IMR-90 (cell line): Measurements from ENCODE around the gene PARP2. TPM values are rescaled to one million over a fixed set of nuclear protein-coding genes. Genes with fewer than 3 reads are reported as not detected.

Experiments used
- ATAC-seq: fragments of 200-7000 bp; cut with Tn5 transposase; 2 replicates; pipeline ENCODE4 v1.9.1; 2020; ENCODE audit warnings: low read depth, mild to moderate bottlenecking, moderate library complexity
- BruUV-seq: library from RNA; stranded (reverse); fragments of 400-500 nt; replicated peaks from 2 replicates; lab custom pipeline; 2021; lab: Mats Ljungman, UMichigan
- CTCF ChIA-PET: fragments of 300-600 bp; formaldehyde crosslinking; extraction: SDS; loops from one replicate; lab custom pipeline; 2021; ENCODE audit warnings: antibody characterized with exemption; lab: Yijun Ruan, JAX
- POLR2A ChIA-PET: fragments of 300-600 bp; sonication (Branson Sonifier 250); formaldehyde crosslinking; loops from one replicate; lab custom pipeline; 2022; ENCODE audit warnings: antibody characterized with exemption; ENCODE audit not compliant: unreplicated experiment; lab: Charles Lee
- DNase-seq: peaks from one replicate; pipeline ENCODE4 v3.0.0; 2013
- H2AFZ ChIP-seq: replicated peaks from 2 replicates; pipeline ENCODE3; 2013; ENCODE audit warnings: low read length, mild to moderate bottlenecking; ENCODE audit not compliant: poor library complexity
- H2AK5ac ChIP-seq: 2 replicates; pipeline ENCODE4 v1.6.1; 2013; ENCODE audit warnings: low read depth, low read length, inconsistent platforms
- H2AK9ac ChIP-seq: replicated peaks from 2 replicates; pipeline ENCODE3; 2013; ENCODE audit warnings: mild to moderate bottlenecking, low read depth, low read length, moderate library complexity; ENCODE audit not compliant: poor library complexity
- H2BK120ac ChIP-seq: 2 replicates; pipeline ENCODE4 v1.6.1; 2013; ENCODE audit warnings: low read depth, low read length, inconsistent platforms
- H2BK15ac ChIP-seq: 3 replicates; pipeline ENCODE4 v1.6.1; 2013; ENCODE audit warnings: low read depth, low read length, inconsistent platforms
- H2BK20ac ChIP-seq: 2 replicates; pipeline ENCODE4 v1.6.1; 2013; ENCODE audit warnings: low read depth, mild to moderate bottlenecking, inconsistent platforms, low read length, moderate library complexity
- H2BK5ac ChIP-seq: 2 replicates; pipeline ENCODE4 v1.6.1; 2013; ENCODE audit warnings: mild to moderate bottlenecking, low read depth, low read length, inconsistent platforms; ENCODE audit not compliant: poor library complexity, severe bottlenecking
- H3K14ac ChIP-seq: replicated peaks from 2 replicates; pipeline ENCODE4 v1.6.1; 2013; ENCODE audit warnings: low read depth, low read length, inconsistent platforms
- H3K18ac ChIP-seq: 2 replicates; pipeline ENCODE4 v1.6.1; 2013; ENCODE audit warnings: low read depth, low read length, control low read depth
- H3K23ac ChIP-seq: 2 replicates; pipeline ENCODE4 v1.6.1; 2013; ENCODE audit warnings: low read depth, low read length, inconsistent platforms
- H3K27ac ChIP-seq: 2 replicates; pipeline ENCODE4 v1.5.1; 2013; ENCODE audit warnings: mild to moderate bottlenecking, control low read depth, low read length; ENCODE audit not compliant: insufficient read depth
- H3K27me3 ChIP-seq: 2 replicates; pipeline ENCODE4 v1.6.1; 2013; ENCODE audit warnings: low read length; ENCODE audit not compliant: control insufficient read depth, insufficient read depth
- H3K36me3 ChIP-seq: 2 replicates; pipeline ENCODE4 v1.6.1; 2013; ENCODE audit warnings: low read length, mixed read lengths; ENCODE audit not compliant: control insufficient read depth, insufficient read depth
- H3K4ac ChIP-seq: 2 replicates; pipeline ENCODE4 v1.6.1; 2013; ENCODE audit warnings: low read depth, low read length, inconsistent platforms
- H3K4me1 ChIP-seq: 2 replicates; pipeline ENCODE4 v1.6.1; 2013; ENCODE audit warnings: low read length, mixed read lengths; ENCODE audit not compliant: control insufficient read depth, insufficient read depth
- H3K4me2 ChIP-seq: 2 replicates; pipeline ENCODE4 v1.6.1; 2013; ENCODE audit warnings: low read depth, mild to moderate bottlenecking, control low read depth, low read length, moderate library complexity
- H3K4me3 ChIP-seq: 2 replicates; pipeline ENCODE4 v1.5.1; 2013; ENCODE audit warnings: low read depth, mild to moderate bottlenecking, control low read depth, low read length, moderate library complexity; ENCODE audit not compliant: insufficient read depth
- H3K56ac ChIP-seq: 2 replicates; pipeline ENCODE4 v1.6.1; 2013; ENCODE audit warnings: low read length, inconsistent platforms; ENCODE audit not compliant: insufficient read depth; ENCODE audit errors: extremely low read depth
- H3K79me1 ChIP-seq, 2 experiments: 2 replicates each; pipeline ENCODE4 v1.6.1; 2013; ENCODE audit warnings: low read length in 2 of 2, inconsistent platforms in 1 of 2, low read depth in 1 of 2
- H3K9ac ChIP-seq: 2 replicates; pipeline ENCODE4 v1.6.1; 2013; ENCODE audit warnings: low read depth, low read length, control low read depth
- H3K9me1 ChIP-seq: 2 replicates; pipeline ENCODE4 v1.6.1; 2013; ENCODE audit warnings: low read length, inconsistent platforms; ENCODE audit not compliant: insufficient read depth
- H3K9me3 ChIP-seq: 2 replicates; pipeline ENCODE4 v1.6.1; 2013; ENCODE audit warnings: low read length; ENCODE audit not compliant: control insufficient read depth, insufficient read depth
- H4K20me1 ChIP-seq: 2 replicates; pipeline ENCODE4 v1.6.1; 2013; ENCODE audit warnings: low read length, inconsistent platforms; ENCODE audit not compliant: insufficient read depth
- H4K5ac ChIP-seq: 2 replicates; pipeline ENCODE4 v1.6.1; 2013; ENCODE audit warnings: mild to moderate bottlenecking, low read depth, low read length, control low read depth
- H4K8ac ChIP-seq, 2 experiments: 2 replicates each; pipeline ENCODE4 v1.6.1; 2013; ENCODE audit warnings: low read depth in 2 of 2, low read length in 2 of 2, control low read depth in 1 of 2, inconsistent platforms in 1 of 2
- H4K91ac ChIP-seq: 2 replicates; pipeline ENCODE4 v1.6.1; 2013; ENCODE audit warnings: low read depth, low read length, inconsistent platforms; ENCODE audit not compliant: insufficient read depth
- CEBPB ChIP-seq: IDR thresholded peaks from 2 replicates; pipeline ENCODE4 v1.6.1; 2012; ENCODE audit warnings: low read depth, low read length, improper control_type of control experiment
- CTCF ChIP-seq: conservative IDR thresholded peaks from 2 replicates; pipeline ENCODE4 v1.5.1; 2012; ENCODE audit warnings: mild to moderate bottlenecking, low read depth, low read length, improper control_type of control experiment
- ELK1 ChIP-seq: fragments of 150-350 bp; IDR thresholded peaks from 2 replicates; pipeline ENCODE4 v1.6.1; 2016; ENCODE audit warnings: low read depth, mild to moderate bottlenecking, low read length, moderate library complexity, borderline replicate concordance
- FOS ChIP-seq: fragments of 150-350 bp; IDR thresholded peaks from 2 replicates; pipeline ENCODE4 v1.6.1; 2016; ENCODE audit warnings: low read depth, low read length
- MAFK ChIP-seq: IDR thresholded peaks from 2 replicates; pipeline ENCODE4 v1.6.1; 2012; ENCODE audit warnings: low read depth, low read length, improper control_type of control experiment
- MAZ ChIP-seq: IDR thresholded peaks from 2 replicates; pipeline ENCODE4 v1.6.1; 2012; ENCODE audit warnings: low read depth, mild to moderate bottlenecking, low read length, improper control_type of control experiment, moderate library complexity, borderline replicate concordance
- MXI1 ChIP-seq: IDR thresholded peaks from 2 replicates; pipeline ENCODE4 v1.6.1; 2012; ENCODE audit warnings: low read depth, mild to moderate bottlenecking, low read length, moderate library complexity, borderline replicate concordance
- NFE2L2 ChIP-seq: fragments of 150-350 bp; IDR thresholded peaks from 2 replicates; pipeline ENCODE4 v1.6.1; 2016; ENCODE audit warnings: low read depth, mild to moderate bottlenecking, low read length
- POLR2A ChIP-seq: IDR thresholded peaks from 2 replicates; pipeline ENCODE4 v1.6.1; 2012; ENCODE audit warnings: mild to moderate bottlenecking, low read depth, low read length
- RAD21 ChIP-seq: IDR thresholded peaks from 2 replicates; pipeline ENCODE4 v1.6.1; 2012; ENCODE audit warnings: low read length, improper control_type of control experiment
- RCOR1 ChIP-seq: IDR thresholded peaks from 2 replicates; pipeline ENCODE4 v1.6.1; 2012; ENCODE audit warnings: mild to moderate bottlenecking, low read length, improper control_type of control experiment; ENCODE audit not compliant: insufficient replicate concordance
- SMC3 ChIP-seq: fragments of 150-350 bp; IDR thresholded peaks from 2 replicates; pipeline ENCODE4 v1.6.1; 2016; ENCODE audit warnings: low read depth, mild to moderate bottlenecking, antibody characterized with exemption, low read length, moderate library complexity
- WGBS, 2 experiments: methylation state at CpG; one replicate each; pipeline versions ENCODE4 v1.1.5 to v1.1.7; 2013; ENCODE audit warnings: missing lambda C conversion rate in 2 of 2; ENCODE audit not compliant: insufficient read length in 1 of 2; ENCODE audit errors: extremely low coverage in 2 of 2; 5-methylcytosine and 5-hydroxymethylcytosine counted together
- dilution Hi-C: fragments of 300-500 bp; cut with HindIII; formaldehyde crosslinking; loops from one replicate; pipeline ENCODE4 v1.14.3; 2018; ENCODE audit warnings: low sequenced_read_pairs; ENCODE audit not compliant: unreplicated experiment
- in situ Hi-C: fragments of 300-500 bp; cut with MboI; formaldehyde crosslinking; loops from 3 replicates; pipeline ENCODE4 v1.14.3; 2019; ENCODE audit warnings: low sequenced_read_pairs, inconsistent platforms, mixed read lengths
- intact Hi-C: fragments of 100-400 bp; cut with micrococcal nuclease; formaldehyde crosslinking; loops from 2 replicates; pipeline ENCODE4 v1.10.0; 2022
- polyA plus RNA-seq, 3 experiments: library from polyadenylated mRNA; depleted of rRNA; stranded (reverse); fragments of >200 nt; gene quantifications; 2 replicates each; pipeline ENCODE4 v1.2.3, GENCODE V29; 2012; ENCODE audit warnings: low replicate concordance in 1 of 3
- total RNA-seq: library from RNA; depleted of rRNA; stranded (reverse); fragments of >200 nt; gene quantifications from 2 replicates; pipeline ENCODE4 v1.2.3, GENCODE V29; 2012

PARP2 gene
- total and polyA plus RNA-seq, 2 of the 4 experiments (the other 2 are of a cell fraction): 11.7 to 19.1 TPM

GRCh38 chr14:20347747-20348146, 4.3 kb downstream of the PARP2 start:
- ChIA-PET CTCF (no interaction called here), POLR2A (no interaction called here)
- Histone ChIP-seq H3K23ac (no peak overlapping the region), H3K27ac (no peak overlapping the region), H2BK15ac (no peak overlapping the region), H3K79me1 (peaks cover 3 to 14% of the 10 kb centered on the region in 2 experiments; a peak in 2 of 4 replicates), H4K8ac (no peak overlapping the region), H2AK5ac (no peak overlapping the region), H3K9me3 (no peaks in the 10 kb centered on the region), H2BK120ac (no peak overlapping the region), H3K4me3 (no peak overlapping the region), H2BK5ac (no peak overlapping the region), H3K27me3 (no peaks in the 10 kb centered on the region), H3K56ac (no peak overlapping the region), H4K5ac (no peak overlapping the region), H4K20me1 (no peaks in the 10 kb centered on the region), H3K14ac (no peak overlapping the region), H3K4me2 (no peak overlapping the region), H3K18ac (no peak overlapping the region), H4K91ac (no peak overlapping the region), H3K36me3 (peaks cover 25% of the 10 kb centered on the region), H2AFZ (no peak overlapping the region), H3K4me1 (no peaks in the 10 kb centered on the region), H3K4ac (no peak overlapping the region), H2BK20ac (no peak overlapping the region), H3K9ac (no peak overlapping the region), H3K9me1 (no peaks in the 10 kb centered on the region), H2AK9ac (no peak overlapping the region)
- in situ Hi-C loops: loop anchor here (25.0 kb wide), 2 partner anchors 640 to 740 kb away; partner anchors contain the start of genes METTL17, SLC39A2 and ZNF219
- dilution Hi-C loops: no loop called here
- intact Hi-C loops: no loop called here
- ATAC-seq (no peak), DNase-seq (no peak)
- BruUV-seq: no TSS peak
- no CpG with 5 or more reads among the region's 3 CpGs for WGBS, 2 experiments
- TF ChIP-seq ELK1 (no peak), MAFK (no peak), RAD21 (no peak), MAZ (no peak), MXI1 (no peak), POLR2A (no peak), CTCF (no peak), RCOR1 (no peak), CEBPB (no peak), NFE2L2 (no peak), SMC3 (no peak), FOS (no peak)
